Smooth muscle cell of the brain vasculature (primary cell): ENCODE data around the gene COL4A1.

Experiments
- DNase-seq: peaks from one replicate; pipeline ENCODE4 v3.0.0-alpha.2; 2012; ENCODE audit warnings: low read depth, low spot score

The COL4A1 gene

GRCh38 chr13:110306960-110307766 lies at the start of gene COL4A1, which contains the start of gene COL4A2:
Gene COL4A1, minus strand, starts transcription at chr13:110307157. Its CDS starts 130 bp downstream, at chr13:110307027.
Gene COL4A2, plus strand, starts transcription at chr13:110307284. Its CDS starts 620 bp downstream, at chr13:110307904.
- DNase-seq = no peak

- DNase-seq = no peak
These were observed 49.4 kb upstream of the COL4A1 start for GRCh38 chr13:110356362-110356761.

- no peak for DNase-seq
These were observed 47.9 kb upstream of the COL4A1 start for GRCh38 chr13:110354715-110355473.

GRCh38 chr13:110354123-110354627 lies 47.2 kb upstream of the COL4A1 start:
- DNase-seq = no peak

DNA sequence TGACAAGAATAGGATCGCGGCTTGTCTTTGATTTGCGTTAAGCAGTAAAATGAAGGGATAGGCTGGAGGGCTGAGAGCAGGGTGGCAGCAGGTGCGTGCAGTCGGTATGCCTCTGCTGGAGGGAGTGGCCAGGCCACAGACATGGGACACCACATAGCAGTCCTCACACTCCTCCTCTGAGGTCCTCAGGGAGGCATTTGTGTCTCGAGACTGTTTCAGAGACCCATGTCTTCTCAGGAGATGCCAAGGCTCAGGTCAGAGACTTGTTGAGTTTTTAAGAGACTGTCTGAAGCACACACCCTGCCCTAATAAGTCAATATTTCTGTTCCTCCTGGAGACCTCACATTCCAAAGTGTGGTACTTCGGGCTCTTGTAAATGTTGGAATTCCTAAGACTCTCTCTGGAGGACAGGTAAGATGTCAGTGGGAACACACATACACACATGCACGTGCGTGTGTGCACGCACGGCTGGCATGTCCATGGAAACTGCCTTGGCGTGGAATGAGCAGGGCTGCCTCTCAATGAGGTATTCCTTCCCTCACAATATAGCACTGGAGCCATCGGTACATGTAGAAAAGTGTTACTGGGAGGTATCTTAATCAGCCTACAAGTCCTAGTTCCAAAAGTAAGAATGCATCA lies 46.5 kb upstream of the COL4A1 start:
- DNase-seq = no peak

DNA sequence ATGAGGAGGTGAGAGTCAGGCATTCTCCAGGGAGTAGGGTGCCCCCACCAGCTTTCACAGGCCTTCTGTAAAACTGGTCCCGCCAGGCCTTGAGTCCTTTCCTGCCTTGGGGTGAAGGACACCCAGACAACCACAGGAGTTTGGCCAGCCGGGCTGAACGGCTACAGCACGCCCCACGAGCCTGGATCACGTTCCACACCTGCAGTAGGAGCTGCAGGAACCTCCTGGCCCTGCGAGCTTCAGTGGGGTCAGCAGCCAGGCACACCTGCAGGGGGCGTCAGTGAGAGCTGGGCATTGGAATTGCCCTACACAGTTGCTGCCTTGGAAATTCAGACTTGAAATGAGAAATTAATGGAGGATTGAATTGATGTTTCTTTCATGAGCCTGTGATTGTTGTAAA lies 45.8 kb upstream of the COL4A1 start:
- DNase-seq = no peak

GRCh38 chr13:110351636-110352420 lies 44.9 kb upstream of the COL4A1 start:
- DNase-seq = no peak

- no peak for DNase-seq
These were observed 43.6 kb upstream of the COL4A1 start for GRCh38 chr13:110350509-110350908.

DNA sequence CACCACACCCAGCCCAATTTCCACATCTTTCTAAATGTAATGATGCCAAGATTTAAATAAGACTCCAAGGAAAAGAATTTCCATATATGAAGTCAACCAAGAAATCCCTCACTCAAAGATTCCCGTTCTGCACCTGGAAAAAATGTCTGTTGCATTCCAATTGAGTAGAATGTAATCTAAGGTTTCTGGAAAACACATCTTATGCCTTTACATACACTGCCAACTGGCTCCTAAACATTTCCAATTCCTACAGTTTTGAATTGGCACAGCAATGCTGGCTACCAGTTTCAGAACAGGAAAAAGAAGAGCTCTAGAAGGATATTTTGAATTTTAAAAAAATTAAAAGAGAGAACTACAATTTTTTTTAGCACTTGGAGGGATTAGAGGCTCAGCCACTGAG lies 43.1 kb upstream of the COL4A1 start:
- DNase-seq = no peak

DNA sequence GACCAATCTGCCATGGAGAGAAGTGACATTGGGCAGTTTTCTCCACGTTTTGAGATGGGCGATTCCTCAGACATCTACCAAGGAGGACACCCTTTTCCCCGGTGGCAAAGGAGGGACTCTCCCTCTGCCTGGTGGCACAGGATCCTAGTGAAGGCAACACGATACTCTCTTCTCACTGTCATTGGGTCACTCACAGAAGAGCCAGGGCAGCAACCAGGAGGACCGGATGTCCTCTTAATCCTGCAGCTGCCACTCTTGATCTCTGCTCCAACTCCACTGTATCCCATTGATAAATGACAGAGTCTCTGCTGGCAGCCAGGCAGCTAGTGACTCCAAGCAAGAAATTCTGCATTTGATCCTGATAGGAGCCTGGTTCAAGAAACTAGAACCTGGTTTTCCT lies 42.3 kb upstream of the COL4A1 start:
- no peak for DNase-seq

DNA sequence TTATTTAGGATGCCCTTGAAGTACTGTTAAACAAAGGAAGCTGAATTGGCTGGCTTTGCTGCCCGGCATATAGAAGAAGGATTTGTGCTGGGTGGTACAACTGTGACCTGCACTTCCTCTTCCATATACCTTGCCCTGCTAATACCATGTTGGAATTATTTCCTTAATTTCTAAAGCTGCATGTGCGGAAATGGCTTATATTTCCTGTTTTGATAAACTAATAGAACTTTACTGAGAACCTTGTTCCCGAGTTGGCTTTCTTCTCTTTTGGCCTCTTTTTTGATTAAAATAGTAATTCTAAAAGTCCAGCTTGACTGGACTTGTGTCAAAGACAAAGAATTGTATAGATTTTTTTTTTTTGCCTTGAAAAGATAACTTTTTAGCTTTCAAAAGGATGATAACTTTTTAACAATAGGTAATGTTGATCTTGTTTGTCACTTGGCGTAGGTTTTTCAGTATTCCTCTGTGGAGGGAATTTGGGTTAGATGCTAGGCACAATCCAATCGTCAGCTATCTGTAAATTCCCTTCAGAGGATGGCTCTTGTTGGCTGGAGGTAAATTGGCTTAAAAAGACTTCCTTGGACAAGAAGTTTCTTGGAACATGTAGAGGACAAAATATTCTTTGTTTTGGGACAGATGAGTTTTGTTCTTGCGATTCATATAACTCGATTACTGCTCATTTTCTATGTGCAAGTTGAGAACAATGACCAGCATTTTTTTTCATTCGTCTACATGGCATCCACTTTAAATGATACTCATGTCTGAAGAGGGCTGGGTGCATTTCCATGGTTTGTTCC lies 41.5 kb upstream of the COL4A1 start:
- DNase-seq = no peak

- DNase-seq = no peak
These were observed 40.8 kb upstream of the COL4A1 start for GRCh38 chr13:110347535-110348308.

GRCh38 chr13:110347088-110347487 lies 40.1 kb upstream of the COL4A1 start:
- no peak for DNase-seq

- no peak for DNase-seq
These were observed 39.7 kb upstream of the COL4A1 start for GRCh38 chr13:110346661-110347067.

DNA sequence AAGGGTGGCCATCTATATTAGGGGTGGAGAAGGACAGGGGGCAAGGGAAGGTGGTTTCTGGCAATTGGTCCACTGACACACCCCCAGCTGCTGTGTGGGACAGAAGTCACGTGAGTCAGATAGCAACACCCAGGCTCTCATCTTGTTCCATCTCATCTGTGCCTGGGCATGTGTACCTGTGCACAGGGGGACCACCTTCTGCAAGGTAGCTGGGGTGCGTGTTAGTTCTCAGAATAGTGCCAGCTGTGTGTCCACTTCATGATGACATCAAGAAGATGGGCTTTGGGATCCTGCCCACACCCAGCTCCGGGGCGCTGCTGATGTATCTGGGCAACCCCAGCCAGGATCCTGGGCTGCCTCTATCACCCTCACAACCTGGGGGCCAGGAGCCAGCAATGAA lies 38.7 kb upstream of the COL4A1 start:
- no peak for DNase-seq

- DNase-seq = no peak
These were observed 38.3 kb upstream of the COL4A1 start for GRCh38 chr13:110345266-110345665.

DNA sequence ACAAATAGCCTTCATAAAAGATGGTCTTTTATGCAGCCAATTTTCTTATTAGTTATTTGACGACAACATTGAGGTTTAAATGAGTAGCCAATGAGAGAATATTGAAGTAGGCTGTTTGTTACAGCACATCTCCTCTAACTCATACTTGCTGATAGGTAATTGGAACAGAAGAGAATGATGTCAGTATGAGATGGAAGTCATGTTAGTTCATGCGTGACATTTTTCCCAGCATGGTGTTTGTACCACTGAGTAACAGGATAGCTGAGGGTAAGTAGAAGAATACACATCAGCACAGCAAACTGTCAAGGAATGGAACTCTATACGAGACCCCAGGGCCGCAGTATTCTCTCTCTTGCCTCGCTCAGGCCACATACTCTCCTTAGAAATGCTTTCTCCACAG lies 37.4 kb upstream of the COL4A1 start:
- no peak for DNase-seq

- DNase-seq = no peak
These were observed 36.4 kb upstream of the COL4A1 start for GRCh38 chr13:110343241-110343865.

GRCh38 chr13:110342474-110342873 lies 35.5 kb upstream of the COL4A1 start:
- no peak for DNase-seq
